Fibroblast of skin of abdomen (primary cell): ENCODE results near the gene ASMT.
"Not testable (repeated sequence)": the region's sequence is repeated elsewhere in the genome, so short reads cannot be mapped to it uniquely, and the experiment has no call there.

Experiments used
- DNase-seq: peaks from one replicate; pipeline ENCODE4 v3.0.0-alpha.2; 2013

Gene ASMT

DNA sequence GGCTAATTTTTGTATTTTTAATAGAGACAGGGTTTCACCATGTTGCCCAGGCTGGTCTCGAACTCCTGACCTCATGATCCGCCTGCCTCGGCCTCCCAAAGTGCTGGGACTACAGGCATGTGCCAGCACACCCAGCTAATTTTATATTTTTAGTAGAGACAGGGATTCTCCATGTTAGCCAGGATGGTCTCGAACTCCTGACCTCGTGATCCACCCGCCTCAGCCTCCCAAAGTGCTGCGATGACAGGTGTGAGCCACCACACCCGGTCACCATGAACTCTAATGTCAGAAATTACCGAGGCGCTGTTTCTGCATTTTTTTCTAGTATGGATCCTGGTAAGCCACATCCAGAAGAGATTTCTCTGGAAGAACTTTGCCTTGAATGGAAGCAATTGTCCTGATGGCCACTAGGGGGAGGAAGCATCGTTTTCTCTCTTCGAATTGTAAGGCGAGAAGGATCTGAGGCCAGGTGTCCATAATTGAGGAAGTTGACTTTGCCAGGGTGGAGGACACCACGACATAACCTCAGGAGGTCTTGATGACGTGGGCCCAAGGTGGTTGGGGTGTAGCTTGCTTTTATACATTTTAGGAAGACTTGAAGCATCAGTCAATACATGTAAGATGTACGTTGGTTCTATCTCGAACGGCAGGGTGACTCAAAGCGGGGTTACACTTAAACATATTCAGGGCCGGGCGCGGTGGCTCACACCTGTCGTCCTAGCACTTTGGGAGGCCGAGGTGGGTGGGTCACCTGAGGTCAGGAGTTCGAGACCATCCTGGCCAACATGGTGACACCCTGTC, 37.4 kb downstream of the ASMT start:
- DNase-seq: peak; percentile 47

- DNase-seq: no peak
These were observed 41.5 kb downstream of the ASMT start for GRCh38 chrX:1656379-1656778.

DNA sequence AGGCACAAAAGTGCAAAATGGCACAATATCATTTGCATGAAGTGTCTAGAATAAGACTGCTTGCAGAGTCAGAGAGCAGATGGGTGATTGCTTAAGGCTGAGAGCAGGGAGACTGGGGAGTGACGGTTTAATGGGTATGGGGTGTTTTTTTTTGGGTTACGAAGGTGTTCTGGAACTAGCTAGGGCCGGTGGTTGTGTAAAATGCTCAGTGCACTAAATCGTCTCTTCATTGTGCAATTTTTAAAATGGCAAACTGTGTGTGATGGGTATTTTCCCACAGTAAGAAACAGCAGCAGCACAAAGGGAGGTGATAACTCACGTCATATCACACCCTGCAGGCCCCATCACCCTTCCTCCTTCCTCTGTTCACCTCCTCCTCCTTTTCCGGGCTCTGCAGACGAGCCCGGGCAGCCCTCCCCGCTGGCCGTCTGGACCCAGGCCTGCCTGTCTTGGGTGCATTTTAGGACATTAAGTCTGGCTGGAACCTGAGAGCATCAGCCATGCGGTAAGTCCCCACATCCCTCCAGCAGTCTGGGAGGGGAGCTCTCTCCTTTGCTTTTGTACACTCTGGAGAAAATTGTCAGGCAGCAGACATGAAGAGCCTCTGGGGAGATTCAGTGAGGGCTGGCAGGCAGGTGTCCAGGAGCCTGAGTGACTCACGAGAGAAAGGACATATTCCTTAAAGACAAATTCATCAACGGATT, 42.7 kb downstream of the ASMT start:
- peak; percentile 63 for DNase-seq

- no peak for DNase-seq
These were observed 43.2 kb downstream of the ASMT start for GRCh38 chrX:1658071-1658491.

- no peak for DNase-seq
These were observed 45.0 kb downstream of the ASMT start for GRCh38 chrX:1659664-1660461.

GRCh38 chrX:1661048-1661921, 46.4 kb downstream of the ASMT start:
- DNase-seq: no peak

DNA sequence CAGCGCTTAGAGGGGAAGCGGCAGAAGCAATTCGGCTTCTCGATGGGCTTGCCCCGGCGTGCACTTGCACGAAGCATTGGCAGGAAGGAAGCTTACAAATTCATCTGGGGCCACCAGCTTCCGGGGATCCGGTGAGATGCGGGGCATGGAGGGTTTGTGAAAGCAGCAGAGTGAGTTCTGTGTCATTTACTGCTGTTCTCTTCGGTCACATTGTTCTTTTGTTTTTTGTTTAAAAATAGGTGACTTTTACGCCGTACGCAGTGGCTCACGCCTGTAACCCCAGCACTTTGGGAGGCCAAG, 47.0 kb downstream of the ASMT start:
- DNase-seq: no peak

DNA sequence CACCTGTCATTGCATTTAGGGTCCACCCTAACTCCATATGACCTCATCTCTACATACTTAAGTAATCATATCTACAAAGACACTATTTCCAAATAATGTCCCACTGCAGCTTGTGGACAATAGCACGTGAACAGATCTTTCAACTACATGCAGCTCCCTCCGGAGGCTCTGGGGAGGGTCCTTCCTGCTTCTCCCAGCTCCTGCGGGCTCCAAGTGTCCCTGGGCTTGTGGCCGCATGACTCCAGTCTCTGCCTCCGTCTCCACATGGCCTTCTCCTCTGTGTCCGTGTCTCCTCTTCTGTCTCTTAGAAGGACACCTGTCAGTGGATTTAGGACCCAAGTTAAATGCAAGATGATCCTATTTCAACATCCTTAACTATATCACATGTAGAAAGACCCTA, 52.7 kb downstream of the ASMT start:
- DNase-seq: no peak

- peak; percentile 9 for DNase-seq
These were observed 58.5 kb downstream of the ASMT start for GRCh38 chrX:1673337-1673736.

- no peak for DNase-seq
These were observed 62.0 kb downstream of the ASMT start for GRCh38 chrX:1676866-1677265.

- peak; percentile 69 for DNase-seq
These were observed 64.4 kb downstream of the ASMT start for GRCh38 chrX:1679238-1679637.

- DNase-seq: no peak
These were observed 66.6 kb downstream of the ASMT start for GRCh38 chrX:1681439-1681838.

DNA sequence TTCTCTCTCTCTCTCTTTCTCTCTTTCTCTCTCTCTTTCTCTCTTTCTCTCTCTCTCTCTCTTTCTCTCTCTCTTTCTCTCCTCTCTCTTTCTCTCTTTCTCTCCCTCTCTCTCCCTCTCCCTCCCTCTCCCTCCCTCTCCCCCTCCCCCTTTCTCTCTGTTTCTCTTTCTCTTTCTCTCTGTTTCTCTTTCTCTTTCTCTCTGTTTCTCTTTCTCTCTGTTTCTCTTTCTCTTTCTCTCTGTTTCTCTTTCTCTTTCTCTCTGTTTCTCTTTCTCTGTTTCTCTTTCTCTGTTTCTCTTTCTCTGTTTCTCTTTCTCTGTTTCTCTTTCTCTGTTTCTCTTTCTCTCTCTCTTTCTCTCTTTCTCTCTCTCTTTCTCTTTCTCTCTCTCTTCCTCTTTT, 67.0 kb downstream of the ASMT start:
- not testable (repeated sequence) for DNase-seq

DNA sequence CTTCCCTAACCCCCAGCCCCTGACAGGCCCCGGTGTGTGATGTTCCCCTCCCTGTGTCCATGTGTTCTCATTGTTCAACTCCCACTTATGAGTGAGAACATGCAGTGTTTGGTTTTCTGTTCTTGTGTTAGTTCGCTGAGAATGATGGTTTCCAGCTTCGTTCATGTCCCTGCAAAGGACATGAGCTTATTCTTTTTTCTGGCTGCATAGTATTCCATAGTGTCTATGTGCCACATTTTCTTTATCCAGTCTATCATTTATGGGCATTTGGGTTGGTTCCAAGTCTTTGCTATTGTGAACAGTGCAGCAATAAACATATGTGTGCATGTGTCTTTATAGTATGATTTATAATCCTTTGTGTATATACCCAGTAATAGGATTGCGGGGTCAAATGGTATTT, 67.6 kb downstream of the ASMT start:
- DNase-seq: not testable (repeated sequence)

- not testable (repeated sequence) for DNase-seq
These were observed 70.0 kb downstream of the ASMT start for GRCh38 chrX:1684883-1685282.

- peak; percentile 7 for DNase-seq
These were observed 70.6 kb downstream of the ASMT start for GRCh38 chrX:1685444-1685880.

GRCh38 chrX:1686642-1687041, 71.8 kb downstream of the ASMT start:
- peak; percentile 66 for DNase-seq
